A673 (cell line): ENCODE data around the gene PSMB5.

ENCODE experiments used
- EZH2 ChIP-seq: fragments of 200-600 bp; sonication (generic); IDR thresholded peaks from 2 replicates; pipeline ENCODE4 v1.6.1; 2017; ENCODE audit warnings: borderline replicate concordance, low read depth, mild to moderate bottlenecking, mixed read lengths, antibody characterized with exemption, low read length; ENCODE audit not compliant: poor library complexity, severe bottlenecking
- TF ChIP-seq, protein P1 (sequence below): fragments of 300-800, 200-600 bp; sonication (generic); conservative IDR thresholded peaks from 2 replicates; pipeline ENCODE4 v1.5.1; 2017; ENCODE audit warnings: low read depth, mild to moderate bottlenecking, antibody characterized with exemption, low read length, moderate library complexity, mixed read lengths

GRCh38 chr14:23049011-23049410, 14.3 kb upstream of the PSMB5 start:
- TF ChIP-seq, protein P1, sequence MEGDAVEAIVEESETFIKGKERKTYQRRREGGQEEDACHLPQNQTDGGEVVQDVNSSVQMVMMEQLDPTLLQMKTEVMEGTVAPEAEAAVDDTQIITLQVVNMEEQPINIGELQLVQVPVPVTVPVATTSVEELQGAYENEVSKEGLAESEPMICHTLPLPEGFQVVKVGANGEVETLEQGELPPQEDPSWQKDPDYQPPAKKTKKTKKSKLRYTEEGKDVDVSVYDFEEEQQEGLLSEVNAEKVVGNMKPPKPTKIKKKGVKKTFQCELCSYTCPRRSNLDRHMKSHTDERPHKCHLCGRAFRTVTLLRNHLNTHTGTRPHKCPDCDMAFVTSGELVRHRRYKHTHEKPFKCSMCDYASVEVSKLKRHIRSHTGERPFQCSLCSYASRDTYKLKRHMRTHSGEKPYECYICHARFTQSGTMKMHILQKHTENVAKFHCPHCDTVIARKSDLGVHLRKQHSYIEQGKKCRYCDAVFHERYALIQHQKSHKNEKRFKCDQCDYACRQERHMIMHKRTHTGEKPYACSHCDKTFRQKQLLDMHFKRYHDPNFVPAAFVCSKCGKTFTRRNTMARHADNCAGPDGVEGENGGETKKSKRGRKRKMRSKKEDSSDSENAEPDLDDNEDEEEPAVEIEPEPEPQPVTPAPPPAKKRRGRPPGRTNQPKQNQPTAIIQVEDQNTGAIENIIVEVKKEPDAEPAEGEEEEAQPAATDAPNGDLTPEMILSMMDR = no peak
- TF ChIP-seq EZH2 = no peak
